ENCODE measurements around the gene FASN. TPM values are rescaled to one million over a fixed set of nuclear protein-coding genes. Genes with fewer than 3 reads are reported as not detected.
"Not testable (repeated sequence)": the region's sequence is repeated elsewhere in the genome, so short reads cannot be mapped to it uniquely, and the experiment has no call there.

The FASN gene
- total RNA-seq (2014; rRNA removed; shearing (Covaris generic); ENCODE audit: low replicate concordance): 58.4 and 64.6 TPM in 2 replicates

DNA sequence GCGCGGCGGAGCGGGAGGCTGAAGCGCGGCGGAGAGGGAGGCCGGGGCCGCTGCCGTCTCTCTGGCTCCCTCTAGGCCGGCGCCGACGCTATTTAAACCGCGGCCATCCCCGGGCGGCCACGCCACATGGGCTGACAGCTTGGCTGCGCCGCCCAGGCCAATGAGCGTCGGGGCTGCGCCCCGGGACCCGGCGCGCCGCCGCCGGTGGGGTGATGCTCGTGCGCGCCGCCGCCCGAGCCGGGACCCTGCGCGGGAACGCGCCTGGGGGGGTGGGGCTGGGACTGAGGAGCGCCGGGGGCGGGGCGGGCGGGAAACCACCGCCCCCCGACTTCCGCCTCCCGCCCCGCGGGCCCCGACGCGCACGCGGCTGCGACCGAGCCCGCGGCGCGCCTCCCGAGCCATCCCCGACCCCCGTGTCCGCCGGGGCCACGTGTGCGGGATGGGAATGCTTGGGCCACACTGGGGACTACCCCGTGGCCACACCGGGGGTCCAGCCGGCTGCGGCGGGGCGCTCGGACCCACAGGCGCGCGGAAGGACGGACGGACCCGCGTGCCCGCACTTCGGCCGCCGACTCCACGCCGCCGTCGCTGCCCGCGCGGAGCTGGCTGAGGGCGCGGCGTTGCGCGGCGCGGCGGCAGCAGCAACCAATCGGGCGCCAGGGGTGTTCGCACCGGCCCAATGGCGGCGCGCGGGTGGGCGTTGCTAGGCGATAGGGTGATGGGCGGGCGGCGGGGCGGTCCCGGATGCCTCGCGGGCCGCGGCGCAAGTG, at the start of gene FASN:
Gene FASN, minus strand, starts transcription at position 68 of the 770 bp plus-strand sequence. CDS start 1,791 bp downstream, outside the sequence.
- in situ Hi-C loops (cut with HindIII; ENCODE audit: low pct_unique_long_range_greater_than_20kb, low sequenced_read_pairs): no loop called here
- DNase-seq (ENCODE audit: low read depth): peak; percentile 95

DNA sequence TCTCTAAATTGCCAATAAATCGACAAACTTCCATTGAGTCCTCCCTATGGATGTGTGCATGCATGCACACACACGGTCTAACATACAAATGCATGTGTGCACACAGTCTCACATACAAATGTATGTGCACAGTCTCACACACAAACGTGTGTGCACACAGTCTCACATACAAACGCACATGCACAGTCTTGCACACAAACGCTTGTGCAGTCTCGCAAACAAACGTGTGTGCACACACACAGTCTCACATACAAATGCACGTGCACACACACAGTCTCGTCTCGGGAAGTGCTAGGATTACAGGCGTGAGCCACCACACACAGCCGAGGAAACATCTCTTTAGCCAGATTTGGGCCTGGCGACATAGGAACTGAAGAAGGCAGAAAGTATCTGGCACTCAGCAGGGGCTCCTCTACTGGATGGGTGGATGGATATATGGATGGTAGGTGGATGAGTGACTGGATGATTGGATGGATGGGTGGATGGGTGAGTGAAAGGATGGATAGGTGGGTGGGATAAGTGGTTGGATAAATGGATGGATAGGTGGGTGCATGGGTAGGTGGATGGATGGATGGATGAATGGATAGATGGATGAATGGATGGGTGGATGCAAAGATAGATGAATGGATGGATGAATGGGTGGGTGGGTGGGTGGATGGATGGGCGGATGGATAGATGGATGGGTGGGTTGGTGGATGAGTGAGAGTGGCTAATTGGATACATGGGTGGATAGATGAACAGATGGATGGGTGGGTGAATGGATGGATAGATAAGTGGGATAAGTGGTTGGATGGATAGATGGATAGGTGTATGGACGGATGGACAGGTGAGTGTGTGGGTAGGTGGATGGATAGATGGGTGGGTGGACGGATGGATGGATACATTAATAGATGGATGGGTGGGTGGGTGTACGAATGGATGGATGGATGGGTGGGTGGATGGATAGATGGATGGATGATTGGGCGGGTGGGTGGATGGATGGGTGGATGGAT, 48.9 kb upstream of the FASN start:
- no peak for DNase-seq (ENCODE audit: low read depth)
- in situ Hi-C loops (cut with HindIII; ENCODE audit: low pct_unique_long_range_greater_than_20kb, low sequenced_read_pairs): no loop called here

DNA sequence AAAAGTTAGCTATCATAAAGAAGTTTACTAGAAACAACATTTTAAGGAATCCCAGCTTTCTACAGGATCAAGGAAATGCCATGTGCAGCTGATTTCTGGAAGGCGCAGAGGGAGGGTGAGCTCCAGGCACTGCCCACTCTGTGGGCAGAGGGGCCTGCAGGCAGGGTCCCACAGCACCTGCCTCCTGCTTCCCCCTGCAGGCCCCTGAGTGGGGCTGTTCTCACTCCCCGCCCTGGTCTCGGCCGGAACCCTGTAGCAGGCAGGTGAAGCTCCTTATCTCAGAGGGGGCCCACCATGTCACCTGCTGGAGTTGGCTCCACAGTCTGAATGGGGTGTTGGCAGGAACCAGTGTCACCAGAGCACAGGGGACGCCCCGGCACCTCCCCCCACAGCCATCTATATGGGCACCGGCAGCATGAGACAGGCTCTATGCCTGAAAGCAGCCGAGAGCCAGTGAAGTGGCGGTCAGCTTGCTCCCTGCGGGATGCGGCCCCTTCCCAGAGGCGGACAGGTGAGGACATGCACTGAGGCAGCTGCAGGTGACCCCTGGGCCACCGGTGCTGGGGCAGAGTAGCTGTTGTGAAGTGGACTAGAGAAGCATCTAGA, 47.6 kb upstream of the FASN start:
- in situ Hi-C loops (cut with HindIII; ENCODE audit: low pct_unique_long_range_greater_than_20kb, low sequenced_read_pairs): no loop called here
- no peak for DNase-seq (ENCODE audit: low read depth)

DNA sequence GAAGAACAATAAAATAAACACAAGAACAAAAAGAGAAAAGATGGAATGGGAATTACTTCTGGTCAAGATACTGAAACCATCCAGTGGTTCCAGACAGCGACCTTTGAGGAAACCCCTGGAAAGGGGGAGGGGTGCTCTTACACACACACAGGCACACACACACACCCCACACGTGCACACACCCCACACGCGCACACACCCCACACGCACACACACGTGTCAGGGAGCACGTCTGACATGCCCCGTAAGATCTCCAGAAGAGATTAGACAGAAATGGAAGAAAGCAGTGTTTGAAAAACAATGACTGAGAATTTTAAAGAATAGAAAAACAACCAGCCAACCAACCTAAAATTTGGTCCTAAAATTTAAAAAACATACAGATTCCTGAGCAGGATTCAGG, 45.3 kb upstream of the FASN start:
- in situ Hi-C loops (cut with HindIII; ENCODE audit: low pct_unique_long_range_greater_than_20kb, low sequenced_read_pairs): no loop called here
- no peak for DNase-seq (ENCODE audit: low read depth)

DNA sequence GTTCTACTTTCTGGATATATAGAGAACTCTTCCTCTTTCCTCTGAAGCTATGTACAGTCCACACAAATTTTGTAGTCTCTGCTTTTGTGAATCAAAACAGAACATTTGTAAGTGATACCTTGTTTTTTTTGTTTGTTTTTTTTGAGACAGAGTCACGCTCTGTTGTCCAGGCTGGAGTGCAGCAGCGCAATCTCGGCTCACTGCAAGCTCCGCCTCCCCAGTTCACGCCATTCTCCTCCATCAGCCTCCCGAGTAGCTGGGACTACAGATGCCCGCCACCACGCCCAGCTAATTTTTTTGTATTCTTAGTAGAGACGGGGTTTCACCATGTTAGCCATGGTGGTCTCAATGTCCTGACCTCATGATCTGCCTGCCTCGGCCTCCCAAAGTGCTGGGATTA, 41.9 kb upstream of the FASN start:
- in situ Hi-C loops (cut with HindIII; ENCODE audit: low pct_unique_long_range_greater_than_20kb, low sequenced_read_pairs): loop anchor here (10.0 kb wide), 1 partner anchor 65 kb away; no protein-coding TSS in a partner anchor
- DNase-seq (ENCODE audit: low read depth): not testable (repeated sequence)

DNA sequence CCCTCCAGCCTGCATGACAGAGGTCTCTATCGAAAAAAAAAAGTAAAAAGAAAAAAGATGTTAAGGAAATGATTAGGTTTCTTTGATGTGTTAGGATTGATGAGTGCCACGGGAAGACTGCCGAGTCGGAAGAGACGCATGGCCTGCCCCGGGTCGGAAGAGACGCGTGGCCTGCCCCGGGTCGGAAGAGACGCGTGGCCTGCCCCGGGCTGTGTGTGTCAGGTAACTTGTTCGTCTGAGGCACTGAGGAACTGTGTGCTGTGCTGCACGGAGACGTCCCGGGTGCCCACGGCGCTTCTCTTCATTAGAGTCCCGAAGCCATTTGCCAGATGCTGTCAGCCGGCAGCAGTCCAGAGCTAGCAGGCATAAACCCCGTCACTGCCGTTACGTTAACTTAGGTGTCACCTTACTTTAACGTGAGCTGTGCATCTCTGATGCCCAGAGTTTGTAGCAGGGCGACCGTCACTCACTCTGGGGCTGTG, 40.5 kb upstream of the FASN start:
- no peak for DNase-seq (ENCODE audit: low read depth)
- in situ Hi-C loops (cut with HindIII; ENCODE audit: low pct_unique_long_range_greater_than_20kb, low sequenced_read_pairs): loop anchor here (10.0 kb wide), 1 partner anchor 66 kb away; no protein-coding TSS in a partner anchor

DNA sequence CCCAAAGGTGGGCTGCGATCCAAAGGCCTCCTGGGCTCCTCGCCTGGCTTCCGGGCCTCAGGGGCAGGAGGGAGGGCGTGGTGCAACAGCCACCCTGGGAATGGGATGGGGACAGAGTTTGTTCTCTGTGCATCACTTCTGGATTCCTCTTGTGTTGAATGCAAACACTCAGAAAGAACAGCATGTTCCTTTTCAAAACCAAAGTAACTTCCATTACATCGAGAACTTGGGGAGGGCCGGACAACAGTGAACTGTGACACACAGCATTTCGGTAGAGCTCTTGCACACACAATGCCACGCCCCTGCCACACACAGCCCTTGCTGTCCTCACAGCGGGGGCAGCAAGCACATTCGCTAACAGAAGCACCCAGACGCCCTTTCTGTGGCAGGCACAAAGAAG, 36.1 kb upstream of the FASN start:
- DNase-seq (ENCODE audit: low read depth): no peak
- in situ Hi-C loops (cut with HindIII; ENCODE audit: low pct_unique_long_range_greater_than_20kb, low sequenced_read_pairs): loop anchor here (10.0 kb wide), 1 partner anchor 71 kb away; no protein-coding TSS in a partner anchor

DNA sequence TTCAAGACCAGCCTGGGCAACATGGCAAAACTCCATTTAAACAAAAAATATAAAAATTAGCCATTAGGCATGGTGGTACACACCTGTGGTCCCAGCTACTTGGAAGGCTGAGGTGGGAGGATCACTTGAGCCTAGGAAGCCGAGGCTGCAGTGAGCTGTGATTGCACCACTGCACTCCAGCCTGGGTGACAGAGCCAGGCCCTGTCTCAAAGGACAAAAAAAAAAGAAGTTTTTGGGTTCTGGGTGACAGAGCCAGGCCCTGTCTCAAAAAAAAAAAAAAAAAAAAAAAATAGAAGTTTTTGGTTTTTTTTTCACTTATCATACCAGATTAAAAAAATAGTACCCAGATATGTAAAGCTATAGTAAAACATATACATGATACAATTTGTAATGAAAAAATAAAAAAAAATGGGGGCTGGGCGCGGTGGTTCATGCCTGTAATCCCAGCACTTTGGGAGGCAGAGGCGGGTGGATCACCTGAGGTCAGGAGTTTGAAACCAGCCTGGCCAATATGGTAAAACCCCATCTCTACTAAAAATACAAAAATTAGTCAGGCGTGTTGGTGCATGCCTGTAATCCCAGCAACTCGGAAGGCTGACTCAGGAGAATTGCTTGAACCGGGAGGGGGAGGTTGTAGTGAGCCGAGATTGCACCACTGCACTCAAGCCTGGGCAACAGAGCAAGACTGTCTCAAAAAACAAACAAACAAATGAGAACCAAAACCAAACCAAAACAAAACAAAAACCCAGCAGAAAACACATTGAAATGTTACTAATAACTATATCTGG, 35.3 kb upstream of the FASN start:
- peak; percentile 64 for DNase-seq (ENCODE audit: low read depth)
- in situ Hi-C loops (cut with HindIII; ENCODE audit: low pct_unique_long_range_greater_than_20kb, low sequenced_read_pairs): loop anchor here (10.0 kb wide), 1 partner anchor 71 kb away; no protein-coding TSS in a partner anchor

DNA sequence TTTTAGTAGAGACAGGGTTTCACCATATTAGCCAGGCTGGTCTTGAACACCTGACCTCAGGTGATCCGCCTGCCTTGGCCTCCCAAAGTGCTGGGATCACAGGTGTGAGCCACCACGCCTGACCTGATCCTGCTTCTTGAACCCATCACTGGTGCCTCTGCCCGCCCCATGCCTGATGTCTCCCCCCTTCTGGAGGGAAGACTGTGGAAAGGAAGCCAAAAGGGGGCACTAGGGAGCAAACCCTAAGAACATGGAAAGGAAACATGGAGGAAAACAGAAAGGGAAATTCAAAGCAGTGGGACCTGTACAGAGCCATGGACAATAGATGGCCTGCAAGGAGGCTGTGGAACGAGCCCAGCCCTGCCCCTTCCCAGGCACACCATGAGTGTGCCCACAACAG, 31.1 kb upstream of the FASN start:
- in situ Hi-C loops (cut with HindIII; ENCODE audit: low pct_unique_long_range_greater_than_20kb, low sequenced_read_pairs): no loop called here
- no peak for DNase-seq (ENCODE audit: low read depth)

DNA sequence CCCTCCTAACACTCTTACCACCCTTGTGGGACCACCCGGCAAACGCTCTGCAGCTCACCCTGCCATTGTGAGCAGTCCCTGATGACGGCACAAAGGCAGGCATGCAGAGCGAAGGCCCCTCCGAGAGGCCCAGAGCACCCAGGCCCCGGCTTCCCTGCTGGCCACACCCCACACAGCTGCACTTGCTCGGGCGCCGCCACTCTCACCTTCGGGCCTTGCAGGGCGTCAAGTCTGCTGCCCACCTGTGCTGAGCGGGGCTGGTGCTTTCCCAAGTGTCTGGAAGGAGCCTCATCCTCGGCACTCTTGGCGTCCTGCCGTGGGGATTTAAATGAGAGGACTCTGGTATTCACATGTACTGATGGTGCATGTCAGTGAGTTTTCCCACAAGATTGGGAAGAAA, 30.3 kb upstream of the FASN start:
- no peak for DNase-seq (ENCODE audit: low read depth)
- in situ Hi-C loops (cut with HindIII; ENCODE audit: low pct_unique_long_range_greater_than_20kb, low sequenced_read_pairs): no loop called here

DNA sequence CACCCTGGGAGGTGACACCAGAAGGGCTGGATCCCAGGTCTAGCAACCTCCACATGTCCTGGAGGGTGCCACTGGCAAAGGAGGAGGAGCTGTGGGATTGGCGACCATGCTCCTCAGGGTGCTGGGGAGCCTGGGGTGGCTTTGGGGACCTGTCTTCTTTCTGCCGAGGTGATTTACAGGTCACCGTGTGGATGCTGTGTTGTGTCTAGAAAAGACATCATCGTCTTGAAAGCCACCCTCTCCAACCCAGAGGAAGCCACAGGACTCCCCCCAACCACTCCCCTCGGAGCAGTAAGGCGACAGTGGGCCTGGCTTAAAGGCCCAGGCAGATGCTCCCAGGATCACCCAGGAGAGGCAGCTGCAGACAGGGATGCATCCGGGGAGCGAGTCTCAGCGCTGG, 29.7 kb upstream of the FASN start:
- no peak for DNase-seq (ENCODE audit: low read depth)
- in situ Hi-C loops (cut with HindIII; ENCODE audit: low pct_unique_long_range_greater_than_20kb, low sequenced_read_pairs): no loop called here

DNA sequence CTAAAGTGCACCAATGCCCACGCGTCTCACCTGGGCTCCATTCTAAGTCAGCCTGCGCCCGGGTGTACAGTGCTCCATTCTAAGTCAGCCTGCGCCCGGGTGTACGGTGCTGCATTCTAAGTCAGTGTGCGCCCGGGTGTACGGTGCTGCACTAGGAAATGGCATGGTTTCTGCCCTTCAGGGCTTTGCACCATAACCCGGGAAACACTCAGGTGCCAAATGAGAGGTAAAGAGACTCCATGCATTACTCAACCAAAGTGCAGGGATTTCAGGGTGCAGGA, 29.2 kb upstream of the FASN start:
- in situ Hi-C loops (cut with HindIII; ENCODE audit: low pct_unique_long_range_greater_than_20kb, low sequenced_read_pairs): no loop called here
- no peak for DNase-seq (ENCODE audit: low read depth)

DNA sequence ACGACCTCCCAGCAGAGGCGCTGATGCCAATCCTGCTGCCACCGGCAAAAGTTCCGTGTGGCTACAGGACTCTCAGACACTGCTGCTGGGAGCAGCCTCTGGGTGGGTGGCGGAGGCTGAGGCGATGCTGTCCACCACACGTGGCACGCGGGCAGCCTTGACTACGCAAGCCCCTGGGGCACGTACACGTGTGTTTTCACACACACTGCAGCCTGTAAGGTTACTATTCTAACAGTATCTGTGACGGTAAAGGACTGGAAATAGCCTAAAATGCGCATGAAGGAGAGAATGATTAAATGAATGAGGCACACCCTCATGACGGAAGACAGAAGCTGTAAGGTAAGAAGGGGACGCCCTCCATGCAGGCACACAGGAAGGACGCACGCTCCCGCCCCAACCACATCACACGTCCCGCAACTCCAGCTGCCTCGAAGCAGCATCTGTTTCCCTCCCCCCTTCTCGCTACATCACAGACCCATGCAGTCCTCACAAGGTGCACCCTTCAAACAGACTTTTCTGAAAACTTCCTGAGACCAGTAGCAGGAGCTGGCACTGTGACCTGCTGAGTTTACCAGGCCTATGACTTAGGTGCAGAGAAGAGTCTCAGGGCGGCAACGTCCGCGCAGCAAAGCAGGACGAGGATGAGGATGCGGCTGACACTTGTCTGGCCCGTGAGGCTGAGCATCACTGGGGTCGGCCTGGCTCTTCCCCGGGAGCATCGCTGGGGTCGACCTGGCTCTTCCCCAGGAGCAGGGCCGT, 28.7 kb upstream of the FASN start:
- DNase-seq (ENCODE audit: low read depth): no peak
- in situ Hi-C loops (cut with HindIII; ENCODE audit: low pct_unique_long_range_greater_than_20kb, low sequenced_read_pairs): no loop called here

DNA sequence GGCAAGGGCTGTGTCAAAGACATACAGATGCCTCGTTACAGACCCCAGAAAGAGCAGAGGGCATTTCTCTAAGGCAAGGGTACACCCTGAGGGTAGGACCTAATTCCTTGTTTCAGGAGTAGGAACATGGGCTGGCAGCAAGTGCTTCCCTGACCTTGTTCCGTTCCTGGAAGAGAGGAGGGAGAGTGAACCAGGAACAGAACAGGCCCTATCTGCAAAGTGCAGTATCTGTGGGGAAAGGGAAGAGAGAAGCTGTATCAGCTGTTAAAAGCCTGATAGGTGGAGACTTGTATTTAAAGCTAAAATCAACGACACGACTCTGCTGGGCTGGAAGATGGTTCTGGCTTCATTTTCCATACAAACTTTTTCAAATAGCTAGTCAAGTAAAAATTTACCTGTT, 26.1 kb upstream of the FASN start:
- in situ Hi-C loops (cut with HindIII; ENCODE audit: low pct_unique_long_range_greater_than_20kb, low sequenced_read_pairs): no loop called here

DNA sequence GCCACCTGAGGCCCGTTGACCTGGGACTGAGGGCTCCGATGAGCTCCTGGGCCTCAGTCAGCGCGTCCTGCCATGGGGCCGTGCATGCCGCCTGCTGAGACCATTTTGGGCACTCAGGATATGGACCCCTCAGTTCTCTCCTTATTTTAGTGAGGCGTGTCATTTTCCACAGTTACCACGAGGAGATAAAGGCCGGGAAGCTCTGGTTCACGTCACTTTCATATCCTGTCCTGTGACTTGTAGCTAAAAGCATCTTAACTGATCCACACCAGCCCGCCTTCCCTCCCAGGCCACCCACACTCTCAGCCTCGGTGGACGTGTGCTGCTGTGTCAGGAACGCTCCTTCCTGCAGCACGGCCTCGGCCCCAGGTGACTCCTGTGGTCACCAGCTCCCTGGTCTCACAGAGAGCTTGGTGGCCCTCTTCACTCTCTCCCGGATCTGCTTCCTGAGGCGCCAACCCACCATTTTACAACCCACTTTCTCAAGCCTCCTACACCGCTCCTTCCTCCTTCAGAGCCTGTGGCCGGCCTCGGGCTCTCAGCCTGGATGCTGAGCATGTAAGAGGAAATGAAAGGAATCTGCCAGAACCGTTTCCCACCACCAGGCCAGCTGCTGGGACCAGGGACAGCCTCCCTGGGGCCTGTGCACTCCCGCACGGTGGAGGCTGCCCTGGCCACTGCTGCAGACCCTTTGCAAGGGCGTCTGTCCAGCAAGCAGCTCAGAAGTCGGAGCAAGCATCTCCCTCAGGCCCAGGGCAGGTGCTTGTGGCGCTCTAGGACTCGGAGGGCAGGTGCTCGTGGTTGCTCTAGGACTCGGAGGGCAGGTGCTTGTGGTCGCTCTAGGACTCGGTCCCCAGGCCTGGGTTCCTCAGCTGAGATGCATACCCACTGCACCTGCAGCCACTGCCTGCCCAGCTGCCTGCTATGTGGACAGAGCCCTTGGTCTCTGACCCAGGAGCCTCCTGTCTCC, 23.9 kb upstream of the FASN start:
- in situ Hi-C loops (cut with HindIII; ENCODE audit: low pct_unique_long_range_greater_than_20kb, low sequenced_read_pairs): no loop called here
- DNase-seq (ENCODE audit: low read depth): no peak

More for the DNA sequence above, 26.1 kb upstream of the FASN start:
- DNase-seq (ENCODE audit: low read depth): no peak

DNA sequence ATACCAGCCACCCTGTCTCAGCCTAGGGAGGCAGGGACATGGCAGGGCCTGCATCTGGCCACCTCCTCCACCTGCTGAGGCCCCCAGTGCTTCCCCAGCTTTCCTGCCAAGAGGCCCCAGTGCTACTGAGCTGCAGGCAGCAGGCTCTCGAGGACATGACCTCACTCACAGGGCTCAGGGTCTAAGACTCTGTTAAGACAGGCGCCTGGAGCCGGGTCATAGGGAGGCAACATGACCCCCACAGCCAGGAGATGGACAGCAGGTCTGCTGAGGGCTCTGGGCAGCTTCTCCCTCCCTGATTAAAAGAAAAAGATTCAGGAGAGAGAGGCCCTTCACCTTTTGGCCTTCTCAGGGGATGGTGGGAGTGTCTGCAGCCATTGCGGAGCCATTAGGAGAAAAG, 23.2 kb upstream of the FASN start:
- DNase-seq (ENCODE audit: low read depth): no peak
- in situ Hi-C loops (cut with HindIII; ENCODE audit: low pct_unique_long_range_greater_than_20kb, low sequenced_read_pairs): no loop called here
